ENCODE results near the gene KSR2. TPM values are rescaled to one million over a fixed set of nuclear protein-coding genes. Genes with fewer than 3 reads are reported as not detected.

Gene KSR2
- total and polyA plus RNA-seq, 9 donors = under 0.01 to 0.15 (median 0.08) TPM; not detected in 4

DNA sequence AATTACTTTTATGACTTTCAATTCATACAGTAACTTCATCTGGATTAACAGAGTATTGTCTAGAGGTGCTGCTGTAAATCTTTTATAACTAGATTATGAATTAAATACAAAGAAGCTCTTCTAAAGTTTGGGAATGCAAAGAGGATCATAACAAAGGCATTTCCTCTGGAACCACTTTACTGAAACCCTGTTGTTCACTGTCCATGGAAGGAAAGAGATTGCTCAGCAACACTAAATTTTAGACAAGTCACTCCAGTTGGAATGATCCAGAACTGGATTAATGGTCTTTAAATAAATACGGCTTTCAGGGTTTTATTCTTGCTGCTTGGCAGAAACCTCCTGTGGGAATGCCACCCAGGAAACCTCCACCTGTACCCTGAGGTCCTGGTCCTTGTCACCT is 250.6 kb downstream of the KSR2 start:
- no peaks in the 10 kb centered on the region for H3K9me3 ChIP-seq
- no peak overlapping the region for H3K27ac ChIP-seq
- no peaks in the 10 kb centered on the region for H3K27me3 ChIP-seq
- H3K36me3 ChIP-seq = no peaks in the 10 kb centered on the region
- WGBS, 3 donors = 68 to 95% (median 79%) methylated on average over 1 of the region's 1 CpG
- no peak for TF ChIP-seq POLR2A (IDR thresholded peaks at IDR 0.05)
- TF ChIP-seq, protein P1, sequence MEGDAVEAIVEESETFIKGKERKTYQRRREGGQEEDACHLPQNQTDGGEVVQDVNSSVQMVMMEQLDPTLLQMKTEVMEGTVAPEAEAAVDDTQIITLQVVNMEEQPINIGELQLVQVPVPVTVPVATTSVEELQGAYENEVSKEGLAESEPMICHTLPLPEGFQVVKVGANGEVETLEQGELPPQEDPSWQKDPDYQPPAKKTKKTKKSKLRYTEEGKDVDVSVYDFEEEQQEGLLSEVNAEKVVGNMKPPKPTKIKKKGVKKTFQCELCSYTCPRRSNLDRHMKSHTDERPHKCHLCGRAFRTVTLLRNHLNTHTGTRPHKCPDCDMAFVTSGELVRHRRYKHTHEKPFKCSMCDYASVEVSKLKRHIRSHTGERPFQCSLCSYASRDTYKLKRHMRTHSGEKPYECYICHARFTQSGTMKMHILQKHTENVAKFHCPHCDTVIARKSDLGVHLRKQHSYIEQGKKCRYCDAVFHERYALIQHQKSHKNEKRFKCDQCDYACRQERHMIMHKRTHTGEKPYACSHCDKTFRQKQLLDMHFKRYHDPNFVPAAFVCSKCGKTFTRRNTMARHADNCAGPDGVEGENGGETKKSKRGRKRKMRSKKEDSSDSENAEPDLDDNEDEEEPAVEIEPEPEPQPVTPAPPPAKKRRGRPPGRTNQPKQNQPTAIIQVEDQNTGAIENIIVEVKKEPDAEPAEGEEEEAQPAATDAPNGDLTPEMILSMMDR (IDR thresholded peaks at IDR 0.05) = no peak
- TF ChIP-seq EP300 (IDR thresholded peaks at IDR 0.05) = no peak
- DNase-seq = no peak
- no peaks in the 10 kb centered on the region for H3K4me1 ChIP-seq (ENCODE audit: insufficient read depth)
- intact Hi-C loops (cut with DNase I) = no loop called here
- no peak overlapping the region for H3K4me3 ChIP-seq

DNA sequence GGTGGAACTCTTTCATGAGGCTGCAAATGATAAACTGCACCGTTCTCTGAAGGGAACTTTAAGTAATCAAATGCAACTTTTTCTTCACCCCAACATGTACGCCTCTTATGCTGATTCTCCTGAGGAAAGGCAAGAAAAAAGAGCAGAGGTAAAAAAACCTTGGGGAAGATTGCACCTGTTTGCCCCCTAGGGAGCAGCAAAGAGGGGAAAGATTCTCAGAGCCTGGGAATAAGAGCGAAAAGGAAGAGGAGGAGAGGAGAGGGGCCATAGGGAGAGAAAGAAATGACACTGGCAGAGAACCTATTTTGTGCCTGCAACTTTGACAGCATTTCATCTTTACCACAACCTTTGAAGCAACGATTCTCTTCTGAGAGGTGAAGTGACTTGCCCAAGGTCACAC is 254.6 kb downstream of the KSR2 start:
- intact Hi-C loops (cut with DNase I) = no loop called here
- no peaks in the 10 kb centered on the region for H3K4me1 ChIP-seq (ENCODE audit: insufficient read depth)
- 41 to 46% (median 44%) methylated on average over 4 of the region's 4 CpGs for WGBS, 3 donors
- H3K4me3 ChIP-seq = no peak overlapping the region
- TF ChIP-seq, protein P1 (IDR thresholded peaks at IDR 0.05) = no peak
- TF ChIP-seq EP300 (IDR thresholded peaks at IDR 0.05) (no peak), POLR2A (IDR thresholded peaks at IDR 0.05) (no peak)
- H3K9me3 ChIP-seq = no peaks in the 10 kb centered on the region
- no peak for DNase-seq
- no peaks in the 10 kb centered on the region for H3K36me3 ChIP-seq
- H3K27ac ChIP-seq = no peak overlapping the region
- H3K27me3 ChIP-seq = no peaks in the 10 kb centered on the region

DNA sequence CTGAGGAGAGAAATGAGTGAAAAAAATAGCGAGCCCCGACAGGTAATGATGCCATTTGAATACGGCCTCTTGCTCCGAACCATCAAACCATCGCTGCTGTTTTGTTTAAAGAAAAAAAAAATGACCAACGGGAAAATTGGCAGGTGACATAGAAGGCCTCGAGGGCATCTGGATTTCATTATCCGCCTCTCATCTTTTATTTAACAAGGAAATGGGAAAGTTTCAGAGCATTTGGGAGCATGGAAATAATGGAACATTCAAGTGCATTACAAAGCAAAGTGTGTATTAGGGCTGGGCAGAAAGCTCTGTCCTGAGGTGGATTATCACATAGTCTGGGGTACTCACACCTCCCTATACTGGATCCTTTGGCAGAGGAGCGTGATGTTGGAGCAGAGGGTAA is 258.7 kb downstream of the KSR2 start:
- DNase-seq = no peak
- intact Hi-C loops (cut with DNase I) = no loop called here
- Histone ChIP-seq H3K4me3 (no peak overlapping the region), H3K4me1 (ENCODE audit: insufficient read depth) (no peaks in the 10 kb centered on the region), H3K36me3 (no peaks in the 10 kb centered on the region), H3K27me3 (no peaks in the 10 kb centered on the region), H3K9me3 (no peaks in the 10 kb centered on the region), H3K27ac (no peak overlapping the region)
- TF ChIP-seq, protein P1 (IDR thresholded peaks at IDR 0.05) = no peak
- 76 to 85% (median 84%) methylated on average over 9 of the region's 9 CpGs for WGBS, 3 donors

DNA sequence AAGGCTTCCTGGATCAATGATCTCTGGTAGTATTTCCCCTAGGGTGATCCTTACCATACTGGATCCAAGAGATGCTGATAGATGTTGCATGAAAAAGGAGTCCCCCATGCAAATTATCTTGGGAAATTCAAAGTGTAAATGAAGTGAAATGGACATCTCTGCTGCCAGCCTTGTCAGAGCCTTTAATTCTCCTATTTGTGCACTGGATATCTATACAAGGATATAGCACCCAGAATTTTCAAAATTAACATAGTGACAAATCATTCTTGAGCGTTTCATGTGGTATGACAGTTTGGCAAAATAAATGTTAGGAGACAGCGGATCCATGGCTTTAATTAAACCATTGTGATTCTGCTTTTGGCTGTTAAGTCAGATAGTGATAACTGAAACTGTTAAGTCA is 260.9 kb downstream of the KSR2 start:
- intact Hi-C loops (cut with DNase I) = no loop called here
- TF ChIP-seq, protein P1 (IDR thresholded peaks at IDR 0.05) = no peak
- no peak for TF ChIP-seq EP300 (IDR thresholded peaks at IDR 0.05)
- no peak for TF ChIP-seq POLR2A (IDR thresholded peaks at IDR 0.05)
- Histone ChIP-seq H3K27ac (no peak overlapping the region), H3K36me3 (no peaks in the 10 kb centered on the region), H3K4me3 (no peak overlapping the region), H3K4me1 (ENCODE audit: insufficient read depth) (no peaks in the 10 kb centered on the region), H3K27me3 (no peaks in the 10 kb centered on the region), H3K9me3 (no peaks in the 10 kb centered on the region)
- WGBS, 3 donors = 67 to 78% (median 71%) methylated on average over 2 of the region's 2 CpGs
- no peak for DNase-seq

GRCh38 chr12:117703584-117703983 is 265.2 kb downstream of the KSR2 start:
- no peaks in the 10 kb centered on the region for H3K36me3 ChIP-seq
- DNase-seq = no peak
- intact Hi-C loops (cut with DNase I) = no loop called here
- H3K4me1 ChIP-seq (ENCODE audit: insufficient read depth) = no peaks in the 10 kb centered on the region
- TF ChIP-seq POLR2A (IDR thresholded peaks at IDR 0.05) (no peak), EP300 (IDR thresholded peaks at IDR 0.05) (no peak)
- TF ChIP-seq, protein P1 (IDR thresholded peaks at IDR 0.05) = no peak
- 37 to 43% (median 40%) methylated on average over 4 of the region's 4 CpGs for WGBS, 3 donors
- no peak overlapping the region for H3K4me3 ChIP-seq
- no peaks in the 10 kb centered on the region for H3K27me3 ChIP-seq
- no peak overlapping the region for H3K27ac ChIP-seq
- H3K9me3 ChIP-seq = no peaks in the 10 kb centered on the region

Measured in ovary (tissue), 9 donors.